NCI-H748 (cell line): ENCODE results near the gene SNRPA1.

ENCODE experiments used
- DNase-seq: peaks from one replicate; lab custom pipeline; 2025; ENCODE audit not compliant: unreplicated experiment; lab: John Stamatoyannopoulos, UW

The SNRPA1 gene

DNA sequence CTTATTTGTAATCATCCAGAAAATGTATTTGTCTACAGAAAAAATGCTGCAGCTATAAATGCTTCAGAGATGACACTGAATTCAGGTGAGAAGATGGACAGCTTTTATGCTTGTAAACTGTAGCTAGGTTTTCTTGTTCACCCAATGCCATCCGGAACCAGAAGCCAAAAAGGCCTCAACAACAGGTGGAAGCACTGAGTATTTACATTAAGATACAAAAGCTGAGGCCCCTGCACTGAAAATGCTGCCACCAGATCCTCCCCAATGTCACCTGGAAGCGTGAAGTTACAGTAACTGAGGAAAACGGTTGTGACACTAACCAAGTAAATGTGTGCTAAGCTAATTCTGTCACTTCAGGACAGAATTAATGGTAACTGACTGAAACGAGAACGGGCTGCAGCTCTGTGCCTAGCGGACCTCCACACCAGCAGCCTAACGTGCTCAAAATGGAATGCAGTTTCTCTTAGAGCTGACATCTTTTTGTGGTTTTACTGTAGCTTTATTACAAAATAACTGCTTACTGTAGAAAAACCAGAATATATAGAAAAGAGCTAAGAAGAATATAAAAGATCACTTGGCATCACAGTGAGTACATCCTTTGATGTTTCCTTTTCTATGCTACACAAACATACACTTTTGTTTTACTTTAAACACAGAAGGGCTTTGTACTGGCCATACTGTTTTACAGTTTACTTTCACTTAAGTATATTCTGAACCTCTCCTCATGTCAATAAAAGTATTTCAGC, 50.8 kb downstream of the SNRPA1 start:
- no peak for DNase-seq

DNA sequence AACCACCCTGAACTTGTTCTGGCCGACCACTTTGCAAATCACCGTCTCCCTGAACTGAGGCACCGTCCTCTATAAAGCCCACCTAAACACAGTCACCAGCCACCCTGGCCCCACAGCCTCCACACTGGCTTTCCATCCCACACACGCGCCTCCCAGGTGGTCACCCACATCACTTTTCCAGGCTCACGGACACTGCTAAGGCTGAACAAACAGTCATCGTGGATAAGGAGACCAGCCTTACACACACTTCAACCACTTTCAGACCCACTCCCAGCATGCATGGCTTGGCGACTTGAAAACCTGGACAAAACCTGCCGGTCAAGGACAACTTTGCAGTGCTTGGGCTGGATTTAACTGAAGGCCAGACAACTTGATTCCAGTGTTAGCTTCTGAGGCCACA, 51.6 kb downstream of the SNRPA1 start:
- no peak for DNase-seq

DNA sequence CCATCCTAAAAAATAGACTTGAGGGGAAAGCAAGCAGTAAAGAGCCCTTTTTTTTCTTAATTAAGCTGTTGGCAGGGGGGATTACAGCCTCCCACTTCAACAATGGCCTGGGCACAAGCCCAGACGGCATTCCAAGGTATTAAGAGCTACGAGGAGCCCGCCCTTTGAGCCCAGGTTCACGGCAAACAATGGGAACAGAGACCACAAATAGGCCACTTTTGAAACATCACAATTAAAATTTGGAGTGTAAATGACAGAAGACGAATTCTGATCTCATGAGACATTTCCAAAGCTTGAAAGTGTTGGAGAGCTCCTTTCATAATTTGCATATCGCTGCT, 52.1 kb downstream of the SNRPA1 start:
- DNase-seq = no peak

DNA sequence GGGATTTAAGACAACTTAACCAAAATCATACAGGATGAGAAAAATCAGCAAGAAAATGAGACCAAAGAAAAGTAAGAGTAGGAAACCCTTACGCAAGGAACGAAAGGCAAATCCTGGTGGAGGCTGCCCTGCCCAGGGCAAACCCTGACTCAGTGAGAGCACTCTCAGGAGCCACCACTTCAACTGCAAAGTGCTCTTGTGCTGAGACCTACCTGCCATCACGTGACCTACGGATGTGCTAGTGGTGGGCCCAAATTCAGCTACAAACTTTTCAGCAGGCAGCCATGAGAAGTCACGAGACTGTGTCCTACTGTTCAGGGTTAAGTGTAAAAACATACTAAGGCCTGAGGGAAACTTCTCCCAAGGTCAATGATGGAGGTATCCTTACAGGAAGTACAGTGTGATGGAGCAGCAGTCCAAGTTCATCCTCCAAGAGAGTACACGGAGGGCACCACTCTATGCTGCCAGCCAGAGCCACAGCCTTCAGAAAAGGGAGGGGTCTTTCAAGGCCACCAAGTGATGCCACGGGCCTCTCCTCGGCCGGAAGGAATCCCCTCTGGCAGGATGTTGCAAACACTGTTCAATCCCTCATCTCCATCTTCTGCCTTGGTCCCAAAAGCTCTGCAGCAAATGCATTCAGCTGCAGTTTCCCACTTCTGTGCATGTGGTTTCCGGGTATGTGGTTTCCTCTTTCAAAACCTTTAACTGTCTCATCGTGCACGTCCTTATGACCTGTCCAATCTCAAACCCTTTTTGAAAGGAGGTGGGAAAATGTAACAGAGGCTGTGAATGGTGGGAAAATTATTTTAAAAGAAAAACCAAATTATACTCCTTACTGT, 52.7 kb downstream of the SNRPA1 start:
- no peak for DNase-seq

DNA sequence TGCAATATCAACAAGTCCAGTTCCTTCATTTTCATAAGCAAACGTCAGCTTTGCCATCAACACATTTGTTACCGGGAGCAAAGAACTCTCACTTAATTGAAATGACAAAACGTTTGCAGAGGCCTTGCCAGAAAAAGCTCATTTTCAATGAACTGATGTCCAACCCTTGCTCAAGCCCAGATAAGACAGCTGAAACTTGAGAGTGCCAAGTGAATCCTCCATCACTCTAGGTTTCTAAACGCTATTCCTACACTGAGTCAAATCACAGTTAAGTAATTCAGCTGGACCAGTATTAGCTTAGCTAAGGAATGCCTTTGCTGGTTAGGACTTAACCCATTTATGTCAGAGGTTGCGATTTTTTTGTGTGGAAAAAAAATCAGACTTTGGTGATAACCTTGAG, 54.7 kb downstream of the SNRPA1 start:
- DNase-seq = no peak

DNA sequence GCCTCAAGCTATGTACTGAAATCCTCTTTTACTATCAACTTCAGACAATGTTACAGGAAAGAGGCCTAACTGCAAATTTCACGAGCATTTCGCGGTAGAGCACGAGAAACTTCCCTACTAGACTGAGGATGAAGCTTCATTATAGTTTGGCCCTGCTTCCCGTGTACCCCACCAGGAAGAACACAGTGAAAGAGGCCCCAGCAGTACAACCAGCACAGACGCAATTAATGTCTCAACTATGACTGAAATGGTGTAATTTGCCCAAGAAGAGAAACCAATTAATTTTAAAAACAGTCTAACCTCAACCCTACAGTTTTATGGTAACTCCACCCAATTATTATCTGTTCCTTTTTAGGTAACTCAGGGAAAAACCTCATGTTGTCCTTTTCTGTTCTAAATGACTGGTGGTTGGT, 55.3 kb downstream of the SNRPA1 start:
- no peak for DNase-seq

DNA sequence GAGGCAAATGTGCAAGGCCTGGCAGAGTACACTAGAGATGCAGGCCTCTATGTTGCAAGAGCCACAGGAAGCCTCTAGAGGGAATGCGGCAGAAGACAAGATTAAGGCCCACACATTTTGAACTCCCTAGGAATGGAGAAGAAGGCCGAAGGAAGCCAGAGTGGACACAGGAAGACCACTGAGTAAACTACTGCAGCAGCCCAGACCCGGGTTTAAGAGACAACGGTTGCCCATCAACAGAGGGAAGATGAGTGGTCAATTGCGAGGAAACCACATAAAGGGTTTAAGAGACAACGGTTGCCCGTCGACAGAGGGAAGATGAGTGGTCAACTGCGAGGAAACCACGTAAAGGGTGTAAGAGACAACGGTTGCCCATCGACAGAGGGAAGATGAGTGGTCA, 57.8 kb downstream of the SNRPA1 start:
- no peak for DNase-seq

DNA sequence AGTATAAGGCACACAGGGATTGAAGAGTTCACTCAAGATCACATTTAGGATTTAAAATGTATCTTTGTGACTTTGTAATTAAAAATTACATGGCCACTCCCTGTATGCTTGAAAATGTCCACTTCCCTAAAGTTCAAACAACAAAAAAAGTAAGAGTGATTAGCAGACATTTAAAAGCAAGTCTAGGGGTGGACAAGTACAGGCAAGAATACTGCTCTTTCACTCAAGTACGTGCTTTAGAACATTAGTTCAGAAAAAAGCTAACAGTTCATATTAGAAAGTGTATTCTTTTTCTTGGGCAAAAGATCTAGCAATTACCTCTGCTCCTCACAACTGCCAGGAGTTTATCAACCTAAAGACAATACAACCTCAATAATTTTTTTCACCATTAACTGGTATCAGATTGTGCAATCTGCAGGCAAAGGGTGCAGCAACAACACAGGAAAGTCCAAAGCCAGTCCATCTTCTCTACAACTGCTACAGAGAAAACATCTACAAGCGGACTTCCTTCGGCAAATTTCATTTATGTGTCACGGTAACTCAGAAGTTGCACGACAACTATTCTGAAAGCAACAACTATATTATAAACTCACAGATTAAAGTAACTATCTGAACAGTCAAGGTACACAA, 61.3 kb downstream of the SNRPA1 start:
- no peak for DNase-seq

DNA sequence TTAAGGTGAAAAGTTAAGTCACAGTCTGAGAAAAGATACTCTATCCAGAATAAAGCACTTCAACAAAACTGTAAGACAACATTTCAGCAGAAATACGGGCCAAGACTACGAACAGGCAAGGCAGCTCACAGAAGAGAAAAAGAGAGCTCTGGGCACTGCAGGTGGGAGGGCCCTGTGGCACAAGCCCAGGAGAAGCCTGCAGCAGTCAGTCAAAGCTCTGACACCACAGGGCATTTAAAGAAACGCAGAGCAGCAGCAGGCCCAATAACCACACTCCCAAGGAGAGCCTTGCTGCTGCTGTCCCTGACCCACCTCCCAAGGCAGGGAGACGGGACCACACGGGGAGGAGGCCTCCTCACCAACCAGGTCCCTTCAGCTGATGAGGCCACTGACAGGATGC, 62.4 kb downstream of the SNRPA1 start:
- no peak for DNase-seq
